Brain microvascular endothelial cell (primary cell): ENCODE results near the gene RNASEH2A.

ENCODE experiments used
- DNase-seq: peaks from one replicate; pipeline ENCODE4 v3.0.0-alpha.2; 2020
- H3K27ac ChIP-seq: fragments of 250-450 bp; sonication (Bioruptor Pico); 2 replicates; pipeline ENCODE4 v1.5.1; 2020; ENCODE audit warnings: mild to moderate bottlenecking, moderate library complexity
- H3K27me3 ChIP-seq: fragments of 250-450 bp; sonication (Bioruptor Pico); replicated peaks from 2 replicates; pipeline ENCODE4 v1.5.1; 2020; ENCODE audit warnings: mild to moderate bottlenecking
- H3K36me3 ChIP-seq: fragments of 250-450 bp; sonication (Bioruptor Pico); replicated peaks from 2 replicates; pipeline ENCODE4 v1.5.1; 2020; ENCODE audit warnings: mild to moderate bottlenecking
- H3K4me3 ChIP-seq: 2 replicates; pipeline ENCODE4 v1.5.1; 2011; ENCODE audit warnings: low read depth, mild to moderate bottlenecking, control low read depth, low read length, moderate library complexity
- in situ Hi-C: cut with HindIII; loops from 2 replicates; pipeline ENCODE4 v1.10.0; 2017; ENCODE audit warnings: low sequenced_read_pairs, low pct_ligation_motif_present
- TF ChIP-seq, protein P1 (sequence below): IDR thresholded peaks from 2 replicates; pipeline ENCODE4 v1.5.1; 2011; ENCODE audit warnings: low read depth, mild to moderate bottlenecking, moderate library complexity, low read length, control low read depth, inconsistent platforms; ENCODE audit errors: missing control alignments

RNASEH2A gene

DNA sequence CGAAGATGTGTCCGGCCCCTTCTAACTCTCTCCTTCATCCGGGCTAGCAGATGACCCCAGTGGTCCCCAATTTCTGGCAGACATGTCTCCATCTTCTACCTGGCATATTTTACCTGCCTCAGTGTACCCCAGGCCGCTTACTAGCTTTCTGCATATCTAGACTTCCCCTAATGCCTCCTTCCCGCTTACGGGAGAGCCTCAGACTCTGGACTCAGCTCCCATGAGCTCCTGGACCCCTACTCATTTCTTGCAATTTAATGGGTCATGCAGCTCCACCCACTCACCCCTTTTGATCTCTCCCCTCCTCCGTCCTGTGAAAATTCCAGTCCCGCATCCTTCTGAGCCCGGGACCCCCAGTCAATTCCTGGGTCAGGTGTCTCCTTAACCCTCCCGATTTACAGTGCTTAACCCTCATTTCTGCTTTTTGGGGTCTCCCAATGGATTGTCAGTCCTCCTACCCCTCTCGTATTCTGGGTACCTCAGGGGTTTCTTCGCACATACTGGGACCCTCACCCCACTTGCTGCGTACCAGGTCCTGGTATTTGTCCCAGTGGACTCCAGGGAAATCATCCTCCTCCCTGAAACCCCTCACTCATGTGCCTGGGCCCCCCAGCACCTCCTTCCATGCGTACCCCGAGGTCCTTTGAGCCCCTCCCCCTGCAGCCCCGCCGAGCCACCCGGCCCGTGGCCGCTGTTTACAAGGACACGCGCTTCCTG is 15.6 kb upstream of the RNASEH2A start:
- H3K36me3 ChIP-seq, result peaks cover 2% of the 10 kb centered on the region
- TF ChIP-seq, protein P1, sequence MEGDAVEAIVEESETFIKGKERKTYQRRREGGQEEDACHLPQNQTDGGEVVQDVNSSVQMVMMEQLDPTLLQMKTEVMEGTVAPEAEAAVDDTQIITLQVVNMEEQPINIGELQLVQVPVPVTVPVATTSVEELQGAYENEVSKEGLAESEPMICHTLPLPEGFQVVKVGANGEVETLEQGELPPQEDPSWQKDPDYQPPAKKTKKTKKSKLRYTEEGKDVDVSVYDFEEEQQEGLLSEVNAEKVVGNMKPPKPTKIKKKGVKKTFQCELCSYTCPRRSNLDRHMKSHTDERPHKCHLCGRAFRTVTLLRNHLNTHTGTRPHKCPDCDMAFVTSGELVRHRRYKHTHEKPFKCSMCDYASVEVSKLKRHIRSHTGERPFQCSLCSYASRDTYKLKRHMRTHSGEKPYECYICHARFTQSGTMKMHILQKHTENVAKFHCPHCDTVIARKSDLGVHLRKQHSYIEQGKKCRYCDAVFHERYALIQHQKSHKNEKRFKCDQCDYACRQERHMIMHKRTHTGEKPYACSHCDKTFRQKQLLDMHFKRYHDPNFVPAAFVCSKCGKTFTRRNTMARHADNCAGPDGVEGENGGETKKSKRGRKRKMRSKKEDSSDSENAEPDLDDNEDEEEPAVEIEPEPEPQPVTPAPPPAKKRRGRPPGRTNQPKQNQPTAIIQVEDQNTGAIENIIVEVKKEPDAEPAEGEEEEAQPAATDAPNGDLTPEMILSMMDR, result no peak
- H3K27me3 ChIP-seq, result no peaks in the 10 kb centered on the region
- in situ Hi-C loops, result no loop called here
- no peak for DNase-seq
- peak overlapping the region; percentile 98 for H3K4me3 ChIP-seq
- H3K27ac ChIP-seq, result peak overlapping the region; percentile 89

DNA sequence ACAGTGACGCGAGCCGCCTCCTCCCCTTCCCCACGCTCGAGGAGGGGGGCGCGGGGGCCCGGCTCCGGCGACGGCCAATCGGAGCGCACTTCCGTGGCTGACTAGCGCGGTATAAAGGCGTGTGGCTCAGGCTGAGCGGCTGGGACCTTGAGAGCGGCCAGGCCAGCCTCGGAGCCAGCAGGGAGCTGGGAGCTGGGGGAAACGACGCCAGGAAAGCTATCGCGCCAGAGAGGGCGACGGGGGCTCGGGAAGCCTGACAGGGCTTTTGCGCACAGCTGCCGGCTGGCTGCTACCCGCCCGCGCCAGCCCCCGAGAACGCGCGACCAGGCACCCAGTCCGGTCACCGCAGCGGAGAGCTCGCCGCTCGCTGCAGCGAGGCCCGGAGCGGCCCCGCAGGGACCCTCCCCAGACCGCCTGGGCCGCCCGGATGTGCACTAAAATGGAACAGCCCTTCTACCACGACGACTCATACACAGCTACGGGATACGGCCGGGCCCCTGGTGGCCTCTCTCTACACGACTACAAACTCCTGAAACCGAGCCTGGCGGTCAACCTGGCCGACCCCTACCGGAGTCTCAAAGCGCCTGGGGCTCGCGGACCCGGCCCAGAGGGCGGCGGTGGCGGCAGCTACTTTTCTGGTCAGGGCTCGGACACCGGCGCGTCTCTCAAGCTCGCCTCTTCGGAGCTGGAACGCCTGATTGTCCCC is 14.9 kb upstream of the RNASEH2A start, which contains the start of gene JUNB:
Gene JUNB (plus strand): TSS at position 142 of the 706 bp plus-strand sequence. CDS start 286 bp downstream, at position 428.
- peak within 1 kb of the TSS; percentile 89 for H3K27ac ChIP-seq
- TF ChIP-seq, protein P1, result peak; percentile 16
- no peaks in the 10 kb centered on the region for H3K27me3 ChIP-seq
- H3K4me3 ChIP-seq, result peak within 1 kb of the TSS; percentile 98
- in situ Hi-C loops, result no loop called here
- peaks cover 2% of the 10 kb centered on the region for H3K36me3 ChIP-seq
- peak; percentile 94 for DNase-seq

DNA sequence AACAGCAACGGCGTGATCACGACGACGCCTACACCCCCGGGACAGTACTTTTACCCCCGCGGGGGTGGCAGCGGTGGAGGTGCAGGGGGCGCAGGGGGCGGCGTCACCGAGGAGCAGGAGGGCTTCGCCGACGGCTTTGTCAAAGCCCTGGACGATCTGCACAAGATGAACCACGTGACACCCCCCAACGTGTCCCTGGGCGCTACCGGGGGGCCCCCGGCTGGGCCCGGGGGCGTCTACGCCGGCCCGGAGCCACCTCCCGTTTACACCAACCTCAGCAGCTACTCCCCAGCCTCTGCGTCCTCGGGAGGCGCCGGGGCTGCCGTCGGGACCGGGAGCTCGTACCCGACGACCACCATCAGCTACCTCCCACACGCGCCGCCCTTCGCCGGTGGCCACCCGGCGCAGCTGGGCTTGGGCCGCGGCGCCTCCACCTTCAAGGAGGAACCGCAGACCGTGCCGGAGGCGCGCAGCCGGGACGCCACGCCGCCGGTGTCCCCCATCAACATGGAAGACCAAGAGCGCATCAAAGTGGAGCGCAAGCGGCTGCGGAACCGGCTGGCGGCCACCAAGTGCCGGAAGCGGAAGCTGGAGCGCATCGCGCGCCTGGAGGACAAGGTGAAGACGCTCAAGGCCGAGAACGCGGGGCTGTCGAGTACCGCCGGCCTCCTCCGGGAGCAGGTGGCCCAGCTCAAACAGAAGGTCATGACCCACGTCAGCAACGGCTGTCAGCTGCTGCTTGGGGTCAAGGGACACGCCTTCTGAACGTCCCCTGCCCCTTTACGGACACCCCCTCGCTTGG is 14.1 kb upstream of the RNASEH2A start:
- Histone ChIP-seq H3K4me3 (peak overlapping the region; percentile 98), H3K27ac (peak overlapping the region; percentile 89), H3K27me3 (no peaks in the 10 kb centered on the region), H3K36me3 (peaks cover 2% of the 10 kb centered on the region)
- in situ Hi-C loops, result no loop called here
- TF ChIP-seq, protein P1, result no peak
- DNase-seq, result no peak

DNA sequence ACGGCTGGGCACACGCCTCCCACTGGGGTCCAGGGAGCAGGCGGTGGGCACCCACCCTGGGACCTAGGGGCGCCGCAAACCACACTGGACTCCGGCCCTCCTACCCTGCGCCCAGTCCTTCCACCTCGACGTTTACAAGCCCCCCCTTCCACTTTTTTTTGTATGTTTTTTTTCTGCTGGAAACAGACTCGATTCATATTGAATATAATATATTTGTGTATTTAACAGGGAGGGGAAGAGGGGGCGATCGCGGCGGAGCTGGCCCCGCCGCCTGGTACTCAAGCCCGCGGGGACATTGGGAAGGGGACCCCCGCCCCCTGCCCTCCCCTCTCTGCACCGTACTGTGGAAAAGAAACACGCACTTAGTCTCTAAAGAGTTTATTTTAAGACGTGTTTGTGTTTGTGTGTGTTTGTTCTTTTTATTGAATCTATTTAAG is 13.5 kb upstream of the RNASEH2A start:
- H3K27me3 ChIP-seq, result no peaks in the 10 kb centered on the region
- H3K4me3 ChIP-seq, result peak overlapping the region; percentile 98
- in situ Hi-C loops, result no loop called here
- TF ChIP-seq, protein P1, result no peak
- peak overlapping the region; percentile 89 for H3K27ac ChIP-seq
- peaks cover 2% of the 10 kb centered on the region for H3K36me3 ChIP-seq
- no peak for DNase-seq

DNA sequence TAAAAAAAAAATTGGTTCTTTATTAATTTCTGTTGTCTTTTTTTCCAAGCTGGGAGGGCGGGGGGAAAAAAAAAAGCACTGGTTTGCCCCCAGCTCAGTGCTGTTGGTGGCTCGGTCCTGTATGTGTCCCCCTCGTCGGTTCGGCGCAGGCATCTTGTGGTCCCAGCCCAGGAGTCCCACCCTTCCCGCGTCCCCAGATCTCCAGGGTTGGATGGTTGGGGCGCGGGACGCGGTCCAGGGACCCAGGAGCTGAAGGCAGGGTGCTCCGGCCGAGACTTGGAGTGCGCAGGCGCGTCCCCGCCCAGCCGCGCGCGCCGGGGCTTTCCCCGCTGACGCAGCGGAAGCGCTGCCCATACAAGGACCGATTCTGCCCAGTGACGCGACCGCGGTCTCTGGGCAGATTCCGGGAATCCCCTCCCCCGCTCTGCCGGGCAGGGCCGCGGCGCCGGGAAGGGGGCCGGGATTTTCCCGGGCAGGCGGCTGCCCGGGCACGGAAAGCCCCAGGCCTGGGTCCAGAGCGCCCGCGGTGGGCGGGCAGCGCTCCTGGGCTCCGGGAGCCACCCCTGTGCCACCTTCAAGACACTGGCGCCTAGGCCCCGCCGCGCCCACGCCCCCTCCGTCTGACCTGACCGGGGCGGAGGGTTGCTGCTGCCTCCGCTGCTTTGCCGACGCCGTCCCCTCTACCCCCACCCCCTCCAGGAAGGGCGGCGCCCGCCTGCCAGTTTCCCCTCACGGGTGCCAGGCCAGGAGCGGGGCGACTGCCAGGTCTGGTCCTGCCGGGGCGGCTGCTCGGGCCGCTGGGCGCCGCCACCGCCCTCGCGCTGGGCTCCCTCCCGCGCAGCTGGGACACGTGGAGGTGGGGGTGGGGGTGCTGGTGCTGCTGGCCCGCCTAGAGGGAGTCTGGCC is 12.8 kb upstream of the RNASEH2A start:
- in situ Hi-C loops, result no loop called here
- peak overlapping the region; percentile 98 for H3K4me3 ChIP-seq

More for the DNA sequence above, 12.8 kb upstream of the RNASEH2A start:
- TF ChIP-seq, protein P1, result no peak
- H3K27ac ChIP-seq, result peak overlapping the region; percentile 89
- peaks cover 2% of the 10 kb centered on the region for H3K36me3 ChIP-seq
- H3K27me3 ChIP-seq, result no peaks in the 10 kb centered on the region
- peak; percentile 79 for DNase-seq
